Spinal cord (tissue), 10 donors: Measurements from ENCODE around the gene ATF4. TPM values are rescaled to one million over a fixed set of nuclear protein-coding genes. Genes with fewer than 3 reads are reported as not detected.

Source experiments
- DNase-seq, 6 donors: peaks; one replicate each; pipeline versions ENCODE4 v3.0.0 to v3.0.0-alpha.2; 2013 to 2015; ENCODE audit warnings: low spot score in 6 of 6, low read depth in 4 of 6
- H3K27ac ChIP-seq: one replicate; pipeline ENCODE4 v1.5.1; 2013; ENCODE audit warnings: low read depth, low read length, control low read depth
- H3K27me3 ChIP-seq: one replicate; pipeline ENCODE4 v1.6.1; 2013; ENCODE audit warnings: low read length; ENCODE audit not compliant: control insufficient read depth, insufficient read depth
- H3K36me3 ChIP-seq: one replicate; pipeline ENCODE4 v1.6.1; 2013; ENCODE audit warnings: low read length; ENCODE audit not compliant: control insufficient read depth, insufficient read depth
- H3K4me1 ChIP-seq: one replicate; pipeline ENCODE4 v1.6.1; 2013; ENCODE audit warnings: low read length; ENCODE audit not compliant: control insufficient read depth, insufficient read depth
- H3K4me3 ChIP-seq: one replicate; pipeline ENCODE4 v1.5.1; 2013; ENCODE audit warnings: low read depth, low read length, control low read depth
- H3K9me3 ChIP-seq: one replicate; pipeline ENCODE4 v1.6.1; 2013; ENCODE audit warnings: low read length; ENCODE audit not compliant: control insufficient read depth, insufficient read depth
- WGBS: methylation state at CpG from one replicate; pipeline ENCODE4 v1.1.5; 2013; ENCODE audit warnings: missing lambda C conversion rate; ENCODE audit not compliant: insufficient coverage; 5-methylcytosine and 5-hydroxymethylcytosine counted together
- polyA plus RNA-seq, 2 donors: library from polyadenylated mRNA; unstranded; fragments of 120-200 nt; gene quantifications; one replicate each; pipeline ENCODE4 v1.2.1, GENCODE V29; 2013; ENCODE audit not compliant: insufficient read length in 2 of 2
- total RNA-seq, 2 donors: library from RNA; depleted of rRNA in 1 of 2; stranded (reverse); fragments of 120-200 nt in 1 of 2; fragments of >200 nt in 1 of 2; gene quantifications; one replicate each; pipeline versions ENCODE4 v1.2.3 to v1.2.4, GENCODE V29; 2013 to 2014
- donor health status: healthy.

Gene ATF4
- total and polyA plus RNA-seq, 4 donors: 72.8 to 268 (median 253) TPM

DNA sequence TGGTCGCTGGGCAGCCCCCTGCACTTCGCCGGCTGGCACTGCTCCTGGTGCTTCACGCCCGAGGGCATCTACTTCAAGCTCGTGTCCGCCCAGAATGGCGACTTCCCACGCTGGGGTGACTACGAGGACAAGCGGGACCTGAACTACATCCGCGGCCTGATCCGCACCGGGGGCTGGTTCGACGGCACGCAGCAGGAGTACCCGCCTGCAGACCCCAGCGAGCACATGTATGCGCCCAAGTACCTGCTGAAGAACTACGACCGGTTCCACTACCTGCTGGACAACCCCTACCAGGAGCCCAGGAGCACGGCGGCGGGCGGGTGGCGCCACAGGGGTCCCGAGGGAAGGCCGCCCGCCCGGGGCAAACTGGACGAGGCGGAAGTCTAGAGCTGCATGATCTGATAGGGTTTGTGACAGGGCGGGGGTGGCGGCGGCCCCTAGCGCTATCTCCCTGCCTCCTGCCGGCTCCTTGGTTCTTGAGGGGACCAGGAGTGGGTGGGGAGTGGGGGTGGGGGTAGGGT lies 31.7 kb upstream of the ATF4 start:
- no peak for DNase-seq
- Histone ChIP-seq H3K4me3 (no peak overlapping the region), H3K27me3 (no peaks in the 10 kb centered on the region), H3K27ac (no peak overlapping the region), H3K36me3 (peaks cover 62% of the 10 kb centered on the region), H3K4me1 (peaks cover 14% of the 10 kb centered on the region), H3K9me3 (no peaks in the 10 kb centered on the region)
- 91% methylated on average over 39 of the region's 39 CpGs for WGBS

DNA sequence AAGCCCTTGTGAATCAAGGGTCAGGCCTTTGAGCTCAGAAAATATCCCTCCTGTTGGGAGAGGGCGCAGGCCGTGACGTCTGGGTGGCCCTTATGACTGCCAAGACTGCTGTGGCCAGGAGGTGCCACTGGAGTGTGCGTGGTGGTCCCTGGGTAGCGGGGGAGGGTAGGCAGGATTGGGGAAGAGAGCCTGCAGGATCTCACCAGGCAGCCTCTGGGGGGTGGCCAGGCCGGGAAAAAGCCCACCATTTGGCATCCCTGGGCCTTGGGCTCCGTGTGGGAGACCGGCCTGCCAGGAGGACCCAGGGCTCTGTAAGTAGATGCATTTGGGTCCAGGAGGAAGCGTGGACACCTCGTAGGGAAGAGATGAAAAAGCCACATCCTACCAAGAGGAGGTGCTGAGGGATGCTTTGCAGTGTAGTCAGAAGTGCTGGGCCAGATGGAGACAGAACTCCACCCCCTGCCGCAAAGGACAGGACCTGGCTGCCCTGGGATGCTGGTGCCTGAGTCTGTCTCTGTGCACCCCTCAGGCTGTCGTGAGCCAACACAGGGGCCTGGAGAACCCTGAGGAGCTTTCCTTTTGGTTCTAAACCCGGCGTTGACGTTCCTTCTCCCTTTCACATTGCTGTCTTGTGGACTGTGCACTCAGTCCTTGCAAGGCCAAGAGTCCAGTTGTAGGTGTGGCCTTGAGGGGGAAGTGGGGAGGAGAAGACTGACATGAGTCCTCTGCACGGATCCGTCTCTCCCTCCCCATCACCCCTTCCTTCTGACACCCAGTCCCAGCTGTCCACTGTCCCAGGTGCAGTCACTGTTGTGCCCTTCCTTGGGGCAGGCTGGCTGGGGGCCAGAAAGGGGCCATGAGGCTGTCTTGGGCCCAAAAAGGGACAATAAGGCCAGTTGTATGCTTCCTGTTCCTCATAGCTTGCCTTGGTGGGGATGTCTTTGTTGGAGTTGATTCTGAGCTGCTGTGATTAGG lies 31.0 kb upstream of the ATF4 start:
- no peak for DNase-seq
- no peaks in the 10 kb centered on the region for H3K9me3 ChIP-seq
- H3K4me1 ChIP-seq: peaks cover 14% of the 10 kb centered on the region
- H3K36me3 ChIP-seq: peaks cover 58% of the 10 kb centered on the region
- H3K27me3 ChIP-seq: no peaks in the 10 kb centered on the region
- H3K4me3 ChIP-seq: no peak overlapping the region
- WGBS: 88% methylated on average over 9 of the region's 17 CpGs
- H3K27ac ChIP-seq: no peak overlapping the region

DNA sequence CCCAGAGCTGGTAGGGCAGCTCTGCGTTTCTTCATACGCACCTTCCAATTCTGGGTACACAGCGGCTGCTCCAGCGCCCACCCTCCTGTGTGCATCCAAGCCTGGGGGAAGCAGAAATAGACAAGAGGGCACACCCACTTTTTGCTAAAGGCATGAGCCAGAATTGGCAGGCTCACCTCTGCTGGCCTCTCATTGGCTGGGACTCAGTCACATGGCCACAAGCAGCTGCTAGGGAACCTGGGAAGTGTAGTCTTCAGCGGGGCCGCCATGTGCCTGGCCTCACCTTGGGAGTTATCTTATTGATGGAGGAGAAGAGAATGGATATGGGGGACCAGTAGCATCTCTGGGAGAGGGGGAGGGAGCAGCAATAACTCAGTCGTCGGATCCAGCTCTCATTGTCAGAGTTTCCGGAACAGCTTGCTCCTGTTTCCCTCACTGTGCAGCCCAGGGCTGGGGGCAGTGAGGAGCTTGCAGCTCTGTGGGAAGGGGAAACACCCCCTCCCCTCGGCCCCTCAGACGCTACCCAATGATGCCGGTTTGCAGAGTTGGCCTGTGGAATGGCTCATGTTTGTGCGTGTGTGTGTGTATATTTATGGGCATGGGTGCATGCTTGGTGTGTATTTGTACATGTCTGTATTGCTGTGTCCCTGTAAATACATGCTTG lies 30.1 kb upstream of the ATF4 start:
- WGBS: 58% methylated on average over 11 of the region's 13 CpGs
- DNase-seq: peak in 3 of 6 donors; percentile 38 to 95 (median 86)
- peaks cover 58% of the 10 kb centered on the region for H3K36me3 ChIP-seq
- H3K27ac ChIP-seq: no peak overlapping the region
- no peak overlapping the region for H3K4me3 ChIP-seq
- H3K27me3 ChIP-seq: no peaks in the 10 kb centered on the region
- no peaks in the 10 kb centered on the region for H3K9me3 ChIP-seq
- H3K4me1 ChIP-seq: peaks cover 14% of the 10 kb centered on the region

- DNase-seq: no peak
- 75% methylated on average over 6 of the region's 9 CpGs for WGBS
- H3K4me3 ChIP-seq: no peak overlapping the region
- H3K27ac ChIP-seq: no peak overlapping the region
- peaks cover 16% of the 10 kb centered on the region for H3K4me1 ChIP-seq
- no peaks in the 10 kb centered on the region for H3K27me3 ChIP-seq
- no peaks in the 10 kb centered on the region for H3K9me3 ChIP-seq
- peaks cover 58% of the 10 kb centered on the region for H3K36me3 ChIP-seq
Measured at GRCh38 chr22:39490966-39491680, 29.2 kb upstream of the ATF4 start.

GRCh38 chr22:39491696-39492095 lies 28.7 kb upstream of the ATF4 start:
- WGBS: 88% methylated on average over 5 of the region's 6 CpGs
- H3K36me3 ChIP-seq: peaks cover 56% of the 10 kb centered on the region
- peaks cover 21% of the 10 kb centered on the region for H3K4me1 ChIP-seq
- H3K4me3 ChIP-seq: no peak overlapping the region
- no peaks in the 10 kb centered on the region for H3K9me3 ChIP-seq
- DNase-seq: no peak
- no peaks in the 10 kb centered on the region for H3K27me3 ChIP-seq
- no peak overlapping the region for H3K27ac ChIP-seq

DNA sequence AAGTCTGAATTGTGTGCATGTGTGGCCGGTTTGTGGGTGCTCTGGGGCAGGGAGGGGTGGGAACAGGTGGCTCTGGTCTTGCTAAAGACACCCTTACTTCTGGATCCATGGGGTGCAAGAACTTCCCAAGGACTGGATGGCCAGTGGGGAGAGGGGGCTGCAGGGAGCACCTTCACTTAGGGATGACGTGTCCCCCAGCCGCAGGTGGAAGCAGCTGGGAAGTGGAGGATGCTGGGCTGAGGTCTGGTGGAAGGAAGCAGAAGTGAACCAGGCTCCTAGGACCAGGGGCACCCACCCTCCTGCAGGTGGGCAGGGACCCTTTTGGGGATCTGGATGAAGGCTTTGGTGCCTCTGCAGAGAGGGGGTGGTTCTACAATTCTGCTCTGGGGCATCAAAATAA lies 28.2 kb upstream of the ATF4 start:
- no peak overlapping the region for H3K27ac ChIP-seq
- H3K9me3 ChIP-seq: no peaks in the 10 kb centered on the region
- H3K27me3 ChIP-seq: no peaks in the 10 kb centered on the region
- no peak overlapping the region for H3K4me3 ChIP-seq
- H3K36me3 ChIP-seq: peaks cover 52% of the 10 kb centered on the region
- no peak for DNase-seq
- 83% methylated on average over 3 of the region's 3 CpGs for WGBS
- peaks cover 24% of the 10 kb centered on the region for H3K4me1 ChIP-seq

GRCh38 chr22:39493759-39494158 lies 26.6 kb upstream of the ATF4 start:
- Histone ChIP-seq H3K4me3 (no peak overlapping the region), H3K36me3 (peaks cover 36% of the 10 kb centered on the region), H3K27me3 (no peaks in the 10 kb centered on the region), H3K9me3 (no peaks in the 10 kb centered on the region), H3K27ac (no peak overlapping the region), H3K4me1 (peaks cover 26% of the 10 kb centered on the region)
- no peak for DNase-seq
- WGBS: 79% methylated on average over 4 of the region's 4 CpGs

DNA sequence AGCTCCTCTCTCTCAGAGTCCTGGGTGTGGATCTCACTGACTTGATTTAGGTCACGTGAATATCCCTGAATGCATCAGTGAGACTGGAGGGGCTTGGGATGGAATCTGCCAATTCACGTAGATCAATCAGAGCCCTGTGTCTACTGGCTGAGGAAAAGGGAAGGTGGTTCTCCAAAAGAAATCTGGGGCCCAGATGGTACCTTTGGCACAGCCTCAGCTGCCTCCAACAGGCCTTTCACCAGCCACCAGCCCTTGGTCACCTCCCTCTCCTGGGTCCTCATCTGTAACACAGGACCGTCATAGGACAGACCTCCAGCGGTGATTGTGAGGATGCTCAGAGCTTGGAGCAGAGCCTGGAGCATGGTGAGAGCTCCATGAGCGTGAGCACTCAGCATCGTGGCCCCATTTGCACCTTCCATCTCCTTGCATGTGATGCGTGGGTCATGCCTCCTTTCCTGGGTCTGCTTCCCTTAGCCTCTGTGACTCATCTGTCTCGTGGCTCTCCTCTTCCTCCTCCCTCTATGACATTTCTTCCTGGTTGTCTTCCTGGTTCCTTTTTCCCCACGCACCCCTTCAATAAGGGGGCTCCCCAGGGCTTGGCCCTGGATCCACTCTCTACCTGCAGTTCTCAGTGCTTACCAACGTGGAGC lies 25.8 kb upstream of the ATF4 start:
- Histone ChIP-seq H3K4me1 (peaks cover 24% of the 10 kb centered on the region), H3K36me3 (peaks cover 28% of the 10 kb centered on the region), H3K4me3 (no peak overlapping the region), H3K27ac (no peak overlapping the region), H3K27me3 (no peaks in the 10 kb centered on the region), H3K9me3 (no peaks in the 10 kb centered on the region)
- no peak for DNase-seq
- 76% methylated on average over 9 of the region's 10 CpGs for WGBS
